Measurements from ENCODE around the gene MATN3. TPM values are rescaled to one million over a fixed set of nuclear protein-coding genes. Genes with fewer than 3 reads are reported as not detected.

The MATN3 gene
- total and polyA plus RNA-seq, 8 donors: 3.7 to 12.0 (median 9.4) TPM

DNA sequence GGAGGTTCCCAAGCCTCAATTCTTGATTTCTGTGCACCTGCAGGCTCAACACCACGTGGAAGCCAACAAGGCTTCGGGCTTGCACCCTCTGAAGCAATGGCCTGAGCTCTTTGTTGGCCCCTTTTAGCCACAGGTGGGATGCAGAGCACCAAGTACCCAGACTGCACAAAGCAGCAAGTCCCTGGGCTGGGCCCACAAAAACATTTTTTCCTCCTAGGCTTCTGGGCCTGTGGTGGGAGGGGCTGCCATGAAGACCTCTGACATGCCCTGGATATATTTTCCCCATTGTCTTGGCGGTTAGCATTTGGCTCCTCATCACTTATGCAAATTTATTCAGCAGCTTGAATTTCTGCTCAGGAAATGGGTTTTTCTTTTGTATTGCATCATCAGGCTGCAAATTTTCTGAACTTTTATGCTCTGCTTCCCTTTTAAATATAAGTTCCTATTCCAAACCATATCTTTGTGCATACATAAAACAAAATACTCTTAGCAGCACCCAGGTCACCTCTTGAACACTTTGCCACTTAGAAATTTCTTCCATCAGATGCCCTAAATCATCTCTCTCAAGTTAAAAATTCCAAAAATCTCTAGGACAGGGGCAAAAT lies 9.0 kb upstream of the MATN3 start:
- Histone ChIP-seq H3K4me1 (no peaks in the 10 kb centered on the region), H3K27me3 (no peaks in the 10 kb centered on the region), H3K9me3 (peaks cover 0 to 16% of the 10 kb centered on the region in 2 donors), H3K27ac (no peak overlapping the region), H3K36me3 (no peaks in the 10 kb centered on the region), H3K4me3 (no peak overlapping the region)
- TF ChIP-seq, protein P1, sequence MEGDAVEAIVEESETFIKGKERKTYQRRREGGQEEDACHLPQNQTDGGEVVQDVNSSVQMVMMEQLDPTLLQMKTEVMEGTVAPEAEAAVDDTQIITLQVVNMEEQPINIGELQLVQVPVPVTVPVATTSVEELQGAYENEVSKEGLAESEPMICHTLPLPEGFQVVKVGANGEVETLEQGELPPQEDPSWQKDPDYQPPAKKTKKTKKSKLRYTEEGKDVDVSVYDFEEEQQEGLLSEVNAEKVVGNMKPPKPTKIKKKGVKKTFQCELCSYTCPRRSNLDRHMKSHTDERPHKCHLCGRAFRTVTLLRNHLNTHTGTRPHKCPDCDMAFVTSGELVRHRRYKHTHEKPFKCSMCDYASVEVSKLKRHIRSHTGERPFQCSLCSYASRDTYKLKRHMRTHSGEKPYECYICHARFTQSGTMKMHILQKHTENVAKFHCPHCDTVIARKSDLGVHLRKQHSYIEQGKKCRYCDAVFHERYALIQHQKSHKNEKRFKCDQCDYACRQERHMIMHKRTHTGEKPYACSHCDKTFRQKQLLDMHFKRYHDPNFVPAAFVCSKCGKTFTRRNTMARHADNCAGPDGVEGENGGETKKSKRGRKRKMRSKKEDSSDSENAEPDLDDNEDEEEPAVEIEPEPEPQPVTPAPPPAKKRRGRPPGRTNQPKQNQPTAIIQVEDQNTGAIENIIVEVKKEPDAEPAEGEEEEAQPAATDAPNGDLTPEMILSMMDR (IDR thresholded peaks at IDR 0.05): no peak
- no peak for DNase-seq
- no peak for ATAC-seq
- intact Hi-C loops (cut with DNase I): no loop called here

DNA sequence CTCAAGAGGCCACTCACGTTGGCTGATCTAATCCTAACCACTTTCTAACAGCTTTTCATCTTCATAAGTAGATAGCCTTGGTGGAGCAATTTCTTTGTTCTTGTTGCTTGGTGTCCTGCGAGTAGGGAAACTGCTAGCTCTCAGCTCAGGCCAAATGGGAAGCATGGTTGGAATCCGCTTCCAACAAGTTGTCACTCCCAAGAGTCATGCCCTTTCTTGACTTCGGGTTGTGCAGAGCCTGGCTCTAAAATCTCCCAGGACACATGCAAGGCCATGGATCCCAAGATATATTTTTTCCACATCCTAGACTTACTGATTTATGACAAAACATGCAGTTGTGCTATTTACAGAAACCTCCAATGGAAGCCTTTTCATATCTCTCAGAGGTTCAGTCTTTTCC lies 7.3 kb upstream of the MATN3 start:
- Histone ChIP-seq H3K36me3 (no peaks in the 10 kb centered on the region), H3K27ac (no peak overlapping the region), H3K4me1 (no peaks in the 10 kb centered on the region), H3K4me3 (no peak overlapping the region), H3K27me3 (no peaks in the 10 kb centered on the region), H3K9me3 (peaks cover 0 to 16% of the 10 kb centered on the region in 2 donors)
- ATAC-seq (no peak), DNase-seq (no peak)
- TF ChIP-seq, protein P1 (IDR thresholded peaks at IDR 0.05): no peak
- intact Hi-C loops (cut with DNase I): loop anchor here in 1 of 2 donors (5.0 kb wide), 1 partner anchor 73 kb away; no protein-coding TSS in a partner anchor

DNA sequence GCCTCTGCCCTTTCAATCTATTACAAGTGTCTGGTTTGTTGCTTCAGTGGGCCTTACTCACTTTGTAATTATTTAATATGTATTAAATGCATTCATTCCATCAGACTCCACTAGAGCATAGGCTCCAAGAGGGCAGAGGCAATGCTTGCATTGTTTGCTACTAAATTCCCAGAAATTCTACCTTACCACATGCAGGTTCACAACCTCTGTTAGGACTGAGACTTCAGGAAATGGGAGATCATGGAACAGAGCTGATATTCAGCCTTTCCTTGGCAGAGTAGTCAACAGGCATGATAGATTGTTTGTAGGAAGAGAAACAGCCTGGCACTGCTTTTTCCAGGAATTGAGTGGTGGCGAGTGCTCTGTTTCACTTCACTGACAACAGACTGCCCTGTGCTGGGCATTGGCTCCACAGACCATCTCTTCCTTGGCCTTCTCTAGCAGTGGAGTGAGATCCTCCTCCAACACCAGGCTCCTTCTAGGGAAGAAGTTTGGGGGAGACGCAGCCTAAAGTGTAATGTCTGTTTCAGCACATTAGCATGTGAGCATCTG lies 6.2 kb upstream of the MATN3 start:
- TF ChIP-seq, protein P1 (IDR thresholded peaks at IDR 0.05): no peak
- Histone ChIP-seq H3K36me3 (no peaks in the 10 kb centered on the region), H3K4me3 (no peak overlapping the region), H3K27ac (no peak overlapping the region), H3K9me3 (peaks cover 0 to 16% of the 10 kb centered on the region in 2 donors), H3K4me1 (no peaks in the 10 kb centered on the region), H3K27me3 (peaks cover 0 to 9% of the 10 kb centered on the region in 2 donors)
- intact Hi-C loops (cut with DNase I): loop anchor here in 1 of 2 donors (5.0 kb wide), 1 partner anchor 74 kb away; no protein-coding TSS in a partner anchor
- no peak for ATAC-seq
- no peak for DNase-seq

DNA sequence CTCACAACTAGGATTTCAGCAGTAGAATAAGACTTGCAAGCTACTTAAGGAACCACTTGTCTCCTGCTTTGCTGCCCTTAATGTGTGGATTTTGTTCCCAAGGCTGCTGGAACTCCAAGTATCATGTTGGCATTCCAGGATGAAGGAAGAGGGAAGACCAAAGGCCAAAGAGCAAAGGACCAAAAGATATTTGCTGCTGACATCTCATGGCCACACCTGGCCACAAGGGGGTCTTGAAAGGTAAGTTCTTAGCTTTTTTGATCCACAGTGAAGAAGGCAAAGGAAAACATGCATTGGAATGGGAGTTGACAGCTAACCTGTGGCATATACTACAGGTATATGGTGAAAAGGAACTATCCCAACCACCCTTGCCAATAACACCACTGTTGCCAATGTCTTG lies 3.9 kb upstream of the MATN3 start:
- Histone ChIP-seq H3K27ac (no peak overlapping the region), H3K36me3 (no peaks in the 10 kb centered on the region), H3K9me3 (peaks cover 0 to 10% of the 10 kb centered on the region in 2 donors), H3K27me3 (peaks cover 0 to 32% of the 10 kb centered on the region in 2 donors), H3K4me3 (no peak overlapping the region), H3K4me1 (peaks cover 8 to 15% of the 10 kb centered on the region in 2 donors)
- ATAC-seq (no peak), DNase-seq (no peak)
- intact Hi-C loops (cut with DNase I): loop anchor here in 1 of 2 donors (5.0 kb wide), 1 partner anchor 76 kb away; no protein-coding TSS in a partner anchor
- TF ChIP-seq, protein P1 (IDR thresholded peaks at IDR 0.05): no peak

DNA sequence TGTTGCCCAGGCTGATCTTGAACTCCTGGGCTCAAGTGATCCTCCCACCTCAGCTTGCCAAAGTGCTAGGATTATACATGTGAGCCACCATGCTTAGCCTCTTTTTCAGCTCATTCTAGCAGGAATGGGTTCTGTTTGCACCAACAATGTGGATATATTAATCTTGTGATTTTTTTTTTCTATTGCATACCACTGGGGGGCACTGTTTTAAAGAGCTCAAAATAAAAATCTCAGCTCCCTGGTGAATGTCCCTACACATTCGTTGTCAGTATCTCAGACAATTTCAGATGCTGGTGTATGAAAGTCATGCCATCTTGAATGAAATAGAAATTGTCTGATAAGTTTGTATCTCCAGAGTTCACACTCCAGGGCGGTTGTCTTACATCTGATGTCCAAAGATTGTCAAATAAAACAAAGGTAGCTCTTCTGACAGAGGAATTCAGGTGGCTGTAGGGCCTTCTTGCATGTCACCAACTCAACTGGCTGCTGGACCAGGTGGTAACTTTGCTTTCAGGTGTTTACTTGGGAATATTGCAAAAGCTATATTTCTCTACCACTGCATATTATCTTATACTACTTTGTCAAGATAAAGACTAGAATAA lies 3.1 kb upstream of the MATN3 start:
- H3K27me3 ChIP-seq: peaks cover 0 to 40% of the 10 kb centered on the region in 2 donors
- no peaks in the 10 kb centered on the region for H3K36me3 ChIP-seq
- peak in 2 of 4 donors; percentile 40 to 65 for DNase-seq
- TF ChIP-seq, protein P1 (IDR thresholded peaks at IDR 0.05): peak; percentile 44 to 61
- H3K9me3 ChIP-seq: peaks cover 0 to 2% of the 10 kb centered on the region in 2 donors
- intact Hi-C loops (cut with DNase I): loop anchor here in 1 of 2 donors (5.0 kb wide), 1 partner anchor 77 kb away; no protein-coding TSS in a partner anchor
- ATAC-seq: peak; percentile 69
- peaks cover 8 to 15% of the 10 kb centered on the region in 2 donors for H3K4me1 ChIP-seq
- H3K27ac ChIP-seq: no peak overlapping the region
- H3K4me3 ChIP-seq: no peak overlapping the region

Data from left lung (tissue), 10 donors.